Neural cell (in vitro differentiated cells): ENCODE results near the gene NFE2. TPM values are rescaled to one million over a fixed set of nuclear protein-coding genes. Genes with fewer than 3 reads are reported as not detected.

ENCODE experiments used
- H2AFZ ChIP-seq: fragments of 200-600, 300-800 bp; sonication (generic), shearing (Covaris generic); 2 replicates; pipeline ENCODE4 v1.6.0; 2014; ENCODE audit warnings: low read depth, mild to moderate bottlenecking, antibody characterized with exemption, low read length, moderate library complexity
- H3F3A ChIP-seq: fragments of 200-600 bp; shearing (Covaris generic); 2 replicates; pipeline ENCODE4 v1.6.1; 2016; ENCODE audit warnings: mild to moderate bottlenecking, moderate library complexity, mixed read lengths, antibody characterized with exemption, low read length; ENCODE audit not compliant: insufficient read depth, poor library complexity, severe bottlenecking
- H3K27ac ChIP-seq: fragments of 200-600, 300-800 bp; sonication (generic), shearing (Covaris generic); 2 replicates; pipeline ENCODE4 v1.5.1; 2014; ENCODE audit warnings: mild to moderate bottlenecking, low read length, moderate library complexity
- H3K27me3 ChIP-seq: fragments of 300-800, 200-600 bp; sonication (generic), shearing (Covaris generic); 2 replicates; pipeline ENCODE4 v1.6.0; 2014; ENCODE audit warnings: mild to moderate bottlenecking, low read depth, low read length, moderate library complexity; ENCODE audit not compliant: insufficient read depth
- H3K36me3 ChIP-seq: fragments of 300-800, 200-600 bp; sonication (generic), shearing (Covaris generic); 2 replicates; pipeline ENCODE4 v1.5.1; 2014; ENCODE audit warnings: mild to moderate bottlenecking, antibody characterized with exemption, low read length, moderate library complexity; ENCODE audit not compliant: insufficient read depth
- H3K4me2 ChIP-seq: fragments of 300-800, 200-600 bp; sonication (generic), shearing (Covaris generic); 2 replicates; pipeline ENCODE4 v1.6.0; 2014; ENCODE audit warnings: mild to moderate bottlenecking, low read length
- H3K4me3 ChIP-seq: fragments of 300-800, 200-600 bp; sonication (generic), shearing (Covaris generic); 2 replicates; pipeline ENCODE4 v1.5.1; 2014; ENCODE audit warnings: mild to moderate bottlenecking, low read length, moderate library complexity
- H3K79me2 ChIP-seq: fragments of 200-600 bp; shearing (Covaris generic); replicated peaks from 2 replicates; pipeline ENCODE4 v1.6.0; 2014; ENCODE audit warnings: mild to moderate bottlenecking, low read length, moderate library complexity; ENCODE audit not compliant: insufficient read depth
- H3K9ac ChIP-seq: fragments of 300-800, 200-600 bp; sonication (generic), shearing (Covaris generic); 2 replicates; pipeline ENCODE4 v1.6.1; 2016; ENCODE audit warnings: mild to moderate bottlenecking, low read length, mixed read lengths
- H3K9me2 ChIP-seq: fragments of 200-600 bp; shearing (Covaris generic); 2 replicates; pipeline ENCODE4 v1.6.1; 2016; ENCODE audit warnings: mild to moderate bottlenecking, low read length, mixed read lengths; ENCODE audit not compliant: insufficient read depth
- H3K9me3 ChIP-seq: fragments of 200-600, 300-800 bp; sonication (generic), shearing (Covaris generic); 2 replicates; pipeline ENCODE4 v1.6.1; 2016; ENCODE audit warnings: mild to moderate bottlenecking, mixed run types, low read length, moderate library complexity, mixed read lengths
- H4K20me1 ChIP-seq: fragments of 200-600 bp; shearing (Covaris generic); 2 replicates; pipeline ENCODE4 v1.6.1; 2016; ENCODE audit warnings: mild to moderate bottlenecking, mixed run types; ENCODE audit not compliant: insufficient read depth
- CTCF ChIP-seq: fragments of 450-650 bp; IDR thresholded peaks from 2 replicates; pipeline ENCODE4 v1.5.1; 2014; ENCODE audit warnings: antibody characterized with exemption, mild to moderate bottlenecking, moderate library complexity; ENCODE audit not compliant: poor library complexity, severe bottlenecking
- EP300 ChIP-seq: fragments of 450-650 bp; conservative IDR thresholded peaks from 2 replicates; pipeline ENCODE4 v1.6.1; 2014; ENCODE audit warnings: antibody characterized with exemption, mild to moderate bottlenecking, moderate library complexity; ENCODE audit not compliant: poor library complexity, severe bottlenecking
- EZH2 ChIP-seq: fragments of 200-600, 300-800 bp; shearing (Covaris generic), sonication (generic); IDR thresholded peaks from 2 replicates; pipeline ENCODE4 v1.6.1; 2014; ENCODE audit warnings: antibody characterized with exemption, low read length, borderline replicate concordance, mild to moderate bottlenecking; ENCODE audit not compliant: insufficient read depth, poor library complexity, severe bottlenecking
- MXI1 ChIP-seq: fragments of 450-650 bp; conservative IDR thresholded peaks from 2 replicates; pipeline ENCODE4 v1.6.1; 2014; ENCODE audit warnings: antibody characterized with exemption, mild to moderate bottlenecking; ENCODE audit not compliant: poor library complexity, severe bottlenecking
- POLR2AphosphoS5 ChIP-seq: IDR thresholded peaks from 2 replicates; pipeline ENCODE4 v1.6.1; 2012
- RAD21 ChIP-seq: fragments of 450-650 bp; conservative IDR thresholded peaks from 2 replicates; pipeline ENCODE4 v1.6.1; 2014; ENCODE audit warnings: antibody characterized with exemption, mild to moderate bottlenecking, moderate library complexity
- REST ChIP-seq: IDR thresholded peaks from 2 replicates; pipeline ENCODE4 v1.6.1; 2012; ENCODE audit warnings: borderline replicate concordance
- SMC3 ChIP-seq: fragments of 450-650 bp; conservative IDR thresholded peaks from 2 replicates; pipeline ENCODE4 v1.6.1; 2014; ENCODE audit warnings: antibody characterized with exemption, mild to moderate bottlenecking, moderate library complexity; ENCODE audit not compliant: poor library complexity
- TAF1 ChIP-seq: IDR thresholded peaks from 2 replicates; pipeline ENCODE4 v1.6.1; 2012; ENCODE audit warnings: low read depth
- polyA plus RNA-seq: library from polyadenylated mRNA; depleted of rRNA; stranded (reverse); fragments of >200 nt; gene quantifications from 2 replicates; pipeline ENCODE4 v1.2.3, GENCODE V29; 2014

NFE2 gene
- polyA plus RNA-seq, 1 donor from 2014 or later: not detected

- Histone ChIP-seq H3K27me3 (no peaks in the 10 kb centered on the region), H3K36me3 (no peaks in the 10 kb centered on the region), H3K9me3 (no peaks in the 10 kb centered on the region)
Observed at GRCh38 chr12:54330442-54330841, 29.6 kb upstream of the NFE2 start.

GRCh38 chr12:54329759-54330158 lies 28.9 kb upstream of the NFE2 start:
- Histone ChIP-seq H3K9ac (no peak overlapping the region), H3K9me2 (no peaks in the 10 kb centered on the region), H3K9me3 (no peaks in the 10 kb centered on the region), H2AFZ (no peak overlapping the region), H4K20me1 (no peaks in the 10 kb centered on the region), H3K27me3 (no peaks in the 10 kb centered on the region), H3K79me2 (peaks cover 25% of the 10 kb centered on the region), H3K27ac (no peak overlapping the region), H3K36me3 (no peaks in the 10 kb centered on the region), H3K4me3 (no peak overlapping the region), H3K4me2 (no peak overlapping the region), H3F3A (no peaks in the 10 kb centered on the region)
- TF ChIP-seq EP300: no peak
- TF ChIP-seq REST: no peak
- TF ChIP-seq CTCF: no peak
- TF ChIP-seq MXI1: no peak
- TF ChIP-seq POLR2AphosphoS5: no peak
- TF ChIP-seq RAD21: no peak
- TF ChIP-seq SMC3: no peak
- no peak for TF ChIP-seq EZH2
- TF ChIP-seq TAF1: no peak

More at GRCh38 chr12:54330442-54330841, 29.6 kb upstream of the NFE2 start:
- no peak overlapping the region for H3K9ac ChIP-seq
- no peak for TF ChIP-seq EP300
- no peak overlapping the region for H2AFZ ChIP-seq
- H4K20me1 ChIP-seq: no peaks in the 10 kb centered on the region
- peaks cover 21% of the 10 kb centered on the region for H3K79me2 ChIP-seq
- no peaks in the 10 kb centered on the region for H3F3A ChIP-seq
- H3K27ac ChIP-seq: no peak overlapping the region
- H3K4me2 ChIP-seq: no peak overlapping the region
- no peak overlapping the region for H3K4me3 ChIP-seq
- H3K9me2 ChIP-seq: no peaks in the 10 kb centered on the region
